HG02973 (cell line): ENCODE data around the gene ADAM19.

Source experiments
- ATAC-seq: cut with Tn5 transposase; IDR thresholded peaks from one replicate; pipeline ENCODE4 v1.9.1; 2021; ENCODE audit warnings: moderate library complexity; ENCODE audit not compliant: unreplicated experiment

ADAM19 gene

DNA sequence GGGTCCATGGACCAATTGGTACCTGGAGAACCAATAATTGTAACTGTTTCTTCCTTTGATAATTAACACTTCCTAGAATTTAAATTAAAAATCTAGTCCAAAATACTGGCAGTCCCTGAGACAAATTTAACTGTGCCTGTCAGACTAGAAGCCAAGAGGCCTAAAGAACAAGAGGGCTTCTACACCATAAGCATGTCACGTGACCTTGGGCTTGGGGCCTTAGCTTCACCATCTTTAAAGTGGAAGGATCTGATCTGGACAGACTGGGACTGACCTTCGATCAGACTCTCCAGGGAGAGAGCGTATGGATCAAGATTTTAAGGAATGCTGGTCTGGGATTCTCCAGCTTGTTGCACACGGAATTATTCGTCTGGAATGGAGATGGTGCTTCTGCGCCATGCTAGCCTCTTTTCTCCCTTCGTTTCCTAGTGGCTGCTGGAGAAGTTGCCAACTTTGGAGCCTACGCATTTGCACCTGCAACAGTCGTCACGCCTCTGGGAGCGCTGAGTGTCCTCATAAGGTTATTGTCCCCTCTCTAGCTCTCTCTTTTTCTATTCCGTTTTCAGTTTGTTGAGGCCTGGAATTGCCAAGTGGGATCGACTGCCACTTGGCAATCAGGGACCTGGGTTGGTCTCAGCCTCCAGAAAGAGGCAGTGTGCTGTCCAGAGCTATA is 107.1 kb downstream of the ADAM19 start:
- no peak for ATAC-seq

DNA sequence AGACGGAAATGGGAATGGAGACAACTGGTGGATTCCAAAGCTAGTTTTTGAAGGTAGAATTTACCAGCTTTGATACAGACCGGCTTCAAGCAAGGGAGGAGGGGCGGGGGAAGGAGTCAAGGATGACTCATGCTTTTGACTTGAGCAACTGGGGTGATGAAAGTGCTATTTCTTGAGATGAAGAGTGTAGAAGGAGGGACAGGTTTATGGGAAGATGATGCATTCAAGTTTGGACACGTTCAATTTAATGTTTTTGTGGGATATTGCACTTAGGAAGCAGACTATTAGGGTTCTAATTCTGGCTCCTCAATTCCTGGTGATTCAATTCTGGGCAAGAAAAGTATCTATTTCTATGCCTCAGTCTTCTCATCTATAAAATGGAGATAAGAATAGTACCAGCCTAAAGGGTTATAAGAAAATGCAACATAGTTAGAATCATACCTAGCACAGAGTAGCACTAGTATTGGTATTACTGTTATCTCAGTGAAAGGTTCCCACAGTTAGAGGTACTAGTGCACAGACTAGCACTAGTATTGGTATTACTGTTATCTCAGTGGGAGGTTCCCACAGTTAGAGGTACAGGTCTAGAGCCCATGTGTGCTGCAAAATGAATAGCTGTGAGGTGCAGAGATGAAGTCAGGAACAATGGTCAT is 110.9 kb downstream of the ADAM19 start:
- peak; percentile 97 for ATAC-seq

DNA sequence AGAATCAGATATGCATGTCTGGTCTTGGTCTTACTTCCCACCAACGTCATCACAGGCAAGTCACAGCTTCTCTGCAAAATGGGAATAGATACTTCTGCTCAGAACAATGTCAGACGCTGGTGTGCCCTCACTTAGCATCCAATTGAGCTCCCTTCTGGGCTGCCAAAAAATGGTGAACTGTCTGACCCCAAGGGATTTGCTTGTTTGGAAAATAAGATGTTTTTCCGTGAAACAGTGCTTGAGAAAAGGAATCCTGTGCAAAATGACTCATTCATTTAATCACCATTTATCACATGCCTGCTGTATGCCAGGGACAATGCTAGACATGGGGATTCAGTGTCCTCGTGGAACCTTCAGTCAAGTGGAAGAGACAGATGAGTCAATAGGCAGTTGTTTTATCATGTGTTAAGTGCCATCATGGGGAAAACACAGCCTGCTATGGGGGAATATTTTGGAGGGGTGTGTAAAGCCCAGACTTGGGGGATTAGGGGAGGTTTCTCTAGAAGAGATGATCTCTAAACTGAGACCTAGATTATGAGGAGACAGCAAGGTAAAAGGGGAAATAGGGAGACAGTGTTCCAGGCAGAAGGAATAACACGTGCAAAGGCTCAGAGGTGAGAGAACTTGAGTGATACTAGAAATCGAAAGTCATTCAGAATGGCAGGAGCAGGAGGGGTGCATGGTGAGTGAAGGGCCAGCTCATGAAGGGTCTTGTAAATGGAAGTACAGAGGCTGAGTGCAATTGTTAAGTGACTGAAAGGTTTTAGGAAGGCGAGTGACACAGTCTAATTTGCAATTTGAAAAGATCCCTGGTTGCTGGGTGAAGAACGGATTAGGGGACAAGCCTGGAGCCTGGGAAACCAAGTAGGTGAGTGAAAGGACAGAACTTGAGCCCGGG is 111.7 kb downstream of the ADAM19 start:
- ATAC-seq, result no peak

DNA sequence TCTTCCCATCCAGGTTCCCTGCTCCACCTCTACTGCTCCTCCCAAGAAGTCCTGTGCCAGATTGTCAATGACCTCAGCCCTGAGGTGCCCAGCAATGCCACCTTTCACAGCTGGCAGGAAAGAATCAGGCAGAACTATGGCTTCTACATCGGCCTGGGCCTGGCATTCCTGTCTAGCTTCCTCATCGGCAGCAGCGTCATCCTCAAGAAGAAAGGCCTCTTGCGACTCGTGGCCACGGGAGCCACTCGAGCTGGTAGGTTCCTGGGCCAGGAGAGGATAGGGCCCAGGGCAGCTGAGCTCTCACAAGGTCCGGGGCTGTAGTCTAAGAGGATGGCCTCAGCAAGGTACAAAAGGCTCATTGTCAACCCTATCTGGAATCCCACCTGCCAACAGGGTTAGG is 112.5 kb downstream of the ADAM19 start:
- ATAC-seq, result no peak

DNA sequence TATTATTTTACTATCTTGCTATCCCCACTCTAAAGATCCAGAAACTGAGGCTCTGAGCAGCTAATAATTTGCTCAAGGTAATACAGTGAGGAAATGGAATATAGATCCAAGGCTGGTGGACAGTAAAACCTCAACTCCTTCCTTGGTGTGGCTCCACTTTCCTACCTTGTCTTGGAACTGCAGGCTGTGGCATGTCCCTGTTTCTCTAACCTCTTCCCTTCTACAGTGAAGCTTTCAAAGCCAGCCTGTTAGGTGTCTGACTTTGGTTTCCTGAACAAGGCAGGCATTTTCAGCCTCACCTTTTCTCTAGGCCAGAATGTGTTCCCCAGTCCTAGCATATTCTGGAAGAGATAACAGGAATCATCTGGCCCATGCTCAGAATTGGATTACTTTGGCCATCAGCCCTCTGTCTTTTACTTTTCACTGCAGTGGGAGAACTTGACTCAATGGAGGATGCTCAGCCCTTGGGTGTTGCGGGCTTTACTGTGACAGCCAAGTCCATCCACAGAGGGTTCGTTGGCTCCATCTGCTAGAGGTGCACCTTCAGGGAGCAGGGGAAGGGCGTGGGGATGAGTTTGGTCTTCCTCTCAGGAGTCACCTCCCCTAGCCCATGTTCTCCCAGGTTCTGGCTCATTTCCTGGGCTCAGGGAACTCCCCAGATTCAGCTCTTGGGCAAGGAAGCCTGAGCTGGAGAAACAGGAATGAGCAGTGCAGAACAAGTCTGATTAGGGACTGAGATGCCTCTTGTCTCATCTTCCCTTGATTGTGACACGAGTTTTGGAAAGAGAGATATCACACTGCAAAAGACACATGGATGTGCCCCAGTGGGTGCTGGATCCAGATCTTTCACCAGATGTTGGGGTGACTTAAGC is 114.4 kb downstream of the ADAM19 start:
- no peak for ATAC-seq

DNA sequence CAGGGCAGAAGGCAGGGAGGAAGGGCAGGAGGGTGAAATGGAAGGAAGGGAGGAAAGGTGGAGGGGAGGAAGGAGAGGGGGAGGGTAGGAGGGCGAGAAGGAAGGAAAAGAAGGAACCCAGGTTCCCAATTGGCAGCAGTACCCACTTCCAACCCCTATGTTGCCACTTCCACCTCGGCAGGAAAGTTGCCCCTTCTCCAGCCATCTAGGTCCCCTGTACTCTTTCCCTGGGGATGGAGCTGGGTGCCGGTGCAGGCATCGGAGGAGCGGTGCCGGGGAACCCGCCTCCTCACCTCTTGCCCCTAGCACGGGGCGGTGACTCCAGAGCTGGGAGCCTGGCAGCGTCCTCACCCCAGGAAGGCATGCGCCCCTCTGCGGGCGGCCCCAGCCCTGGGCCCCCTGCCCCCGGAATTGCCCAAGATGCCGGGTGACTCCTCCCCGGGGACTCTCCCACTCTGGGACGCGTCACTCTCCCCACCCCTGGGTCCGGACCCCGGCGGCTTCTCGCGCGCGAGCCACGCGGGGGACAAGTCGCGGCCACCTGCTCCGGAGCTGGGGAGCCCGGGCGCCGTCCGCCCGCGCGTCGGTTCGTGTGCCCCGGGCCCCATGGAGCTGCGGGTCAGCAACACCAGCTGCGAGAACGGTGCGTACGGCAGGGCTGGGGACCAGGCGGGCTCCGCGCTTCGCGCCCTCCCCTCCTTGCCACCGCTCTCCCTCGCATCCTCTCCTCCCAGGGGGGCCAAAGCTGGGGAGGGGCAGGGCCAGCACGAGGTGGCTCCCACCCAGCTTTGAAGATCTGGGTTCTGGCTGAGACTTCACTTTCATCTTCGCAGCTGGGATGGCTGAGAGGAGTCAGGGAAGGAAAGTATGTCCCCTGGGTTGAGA is 115.6 kb downstream of the ADAM19 start, which contains the start of gene NIPAL4:
Gene NIPAL4, plus strand, starts transcription at position 499 of the 885 bp plus-strand sequence. Its CDS starts 108 bp downstream, at position 607.
- no peak for ATAC-seq

DNA sequence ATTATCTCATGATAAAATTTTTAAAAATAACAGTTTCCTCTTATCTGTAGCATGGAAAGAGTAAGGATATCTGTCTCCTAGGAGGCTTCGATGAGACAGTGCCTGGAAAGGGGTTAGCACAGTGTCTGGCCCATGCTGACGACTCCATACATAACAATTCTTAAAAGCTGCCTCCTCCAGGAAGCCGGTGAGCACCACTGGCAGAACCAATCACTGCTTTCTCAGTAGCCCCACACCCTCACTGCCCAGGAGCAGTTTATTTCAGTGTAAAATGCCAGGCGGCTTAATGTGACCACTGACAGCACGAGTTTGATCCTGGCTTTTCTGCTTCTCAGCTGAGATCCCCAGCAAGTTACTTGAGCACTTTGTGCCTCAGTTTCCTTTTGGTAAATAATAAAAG is 116.7 kb downstream of the ADAM19 start:
- ATAC-seq, result no peak

DNA sequence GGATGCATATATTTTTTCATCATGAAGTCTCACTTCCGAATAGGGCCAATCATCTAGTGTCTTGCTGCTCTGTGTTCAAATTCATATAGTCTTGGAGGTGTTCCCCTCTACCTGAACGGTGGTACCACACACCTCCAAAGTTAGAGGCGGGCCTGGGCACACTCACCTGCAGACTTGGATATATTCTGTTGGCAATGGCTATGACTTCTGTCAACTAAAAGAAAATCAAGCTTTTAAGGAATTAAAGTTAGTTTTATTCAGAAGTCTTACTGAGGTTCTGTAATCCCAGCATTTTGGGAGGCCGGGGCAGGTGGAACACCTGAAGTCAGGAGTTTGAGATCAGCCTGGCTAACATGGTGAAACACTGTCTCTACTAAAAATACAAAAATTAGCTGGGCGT is 118.2 kb downstream of the ADAM19 start:
- ATAC-seq, result no peak

DNA sequence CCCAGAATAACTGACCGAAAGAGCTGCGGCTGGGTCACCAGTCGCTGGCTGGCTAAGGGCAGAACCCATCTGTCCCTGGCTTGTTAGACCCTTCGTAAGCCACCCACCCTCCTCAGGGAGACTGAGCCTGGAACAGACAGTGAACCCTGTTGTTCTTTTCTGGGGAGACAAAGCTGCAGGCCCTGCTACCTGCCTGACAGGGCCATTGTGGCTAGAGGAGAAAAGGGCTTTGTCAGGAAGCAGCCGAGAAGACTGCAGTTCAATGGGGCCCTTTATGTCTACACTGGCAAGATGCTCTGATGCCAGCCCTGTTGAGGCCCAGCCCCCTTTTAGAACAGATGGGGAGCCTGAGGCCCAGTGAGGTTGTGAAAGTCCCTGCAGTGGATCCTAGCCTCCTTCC is 119.3 kb downstream of the ADAM19 start:
- ATAC-seq, result no peak

DNA sequence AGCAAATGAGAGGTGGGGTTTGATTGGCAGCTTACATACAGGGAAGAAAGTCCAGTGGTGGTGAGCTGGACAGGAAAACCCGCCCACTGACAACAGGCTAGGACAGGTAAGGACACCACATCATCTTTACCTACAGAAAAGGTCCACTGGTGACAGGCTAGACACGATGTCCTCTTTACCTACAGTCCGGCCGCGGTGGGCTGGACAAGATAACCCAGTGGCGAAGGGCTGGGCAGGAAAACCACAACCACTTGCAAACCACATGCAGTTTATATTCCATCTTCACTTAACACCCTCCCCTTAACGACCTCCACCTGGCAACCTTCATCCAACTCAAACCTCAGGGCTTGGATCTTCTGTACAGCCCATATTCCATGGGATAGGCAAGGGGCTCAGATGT is 120.5 kb downstream of the ADAM19 start:
- ATAC-seq, result no peak

DNA sequence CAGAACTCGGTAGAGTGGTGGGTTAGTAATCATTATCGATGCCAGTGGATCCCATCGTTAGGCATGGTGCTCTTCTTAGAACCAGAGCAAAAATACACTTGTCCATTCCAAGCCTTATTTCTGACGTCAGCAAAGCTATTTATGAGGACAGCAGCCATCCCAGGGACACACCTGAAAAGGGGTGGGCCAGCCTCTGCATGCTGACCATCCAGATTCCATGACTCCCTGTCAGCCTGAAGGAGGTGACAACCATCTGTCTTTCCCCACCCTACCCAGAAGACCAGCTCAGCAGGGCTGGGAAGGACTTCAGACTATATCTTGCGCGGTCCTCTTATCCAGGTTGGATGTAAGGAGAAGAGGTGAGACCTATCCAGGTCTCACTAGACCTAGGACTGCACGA is 121.3 kb downstream of the ADAM19 start:
- no peak for ATAC-seq

DNA sequence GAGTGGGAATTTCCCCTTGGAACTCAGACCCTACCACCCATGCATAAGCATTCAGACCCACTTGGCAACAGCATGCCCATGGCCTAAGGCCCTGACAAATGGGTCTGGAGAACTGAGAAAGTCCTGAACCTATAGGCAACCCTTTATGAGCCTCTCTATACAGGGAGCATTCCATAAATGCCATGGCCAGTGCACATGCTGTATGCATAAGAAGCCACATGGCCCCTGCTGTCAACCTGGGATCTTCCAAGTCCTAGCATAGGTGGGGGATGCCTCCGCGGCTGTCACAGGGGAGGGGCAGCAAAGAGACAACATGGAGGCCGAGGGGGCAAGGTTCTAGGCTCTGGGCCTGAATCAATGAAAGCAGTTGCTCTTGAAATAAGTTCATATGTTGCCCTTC is 123.8 kb downstream of the ADAM19 start:
- ATAC-seq, result no peak

DNA sequence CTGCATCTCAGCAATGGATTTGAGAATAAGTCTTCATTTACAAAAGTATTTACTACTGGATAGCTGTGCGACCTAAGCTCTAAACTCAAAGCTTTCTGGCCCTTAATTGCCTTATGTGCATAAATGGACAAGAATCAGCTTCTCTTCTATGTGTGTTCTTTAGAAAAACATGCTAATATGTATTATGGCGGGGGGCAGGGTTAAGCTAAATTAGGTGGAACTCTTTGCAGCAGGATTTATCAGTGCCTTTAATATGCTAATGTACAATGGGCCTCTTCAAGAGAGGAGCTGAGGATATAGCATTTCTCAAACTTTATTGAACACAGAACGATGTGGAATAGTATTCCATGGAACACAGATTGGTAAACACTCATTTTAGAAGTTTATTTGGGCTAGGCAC is 125.6 kb downstream of the ADAM19 start:
- no peak for ATAC-seq

DNA sequence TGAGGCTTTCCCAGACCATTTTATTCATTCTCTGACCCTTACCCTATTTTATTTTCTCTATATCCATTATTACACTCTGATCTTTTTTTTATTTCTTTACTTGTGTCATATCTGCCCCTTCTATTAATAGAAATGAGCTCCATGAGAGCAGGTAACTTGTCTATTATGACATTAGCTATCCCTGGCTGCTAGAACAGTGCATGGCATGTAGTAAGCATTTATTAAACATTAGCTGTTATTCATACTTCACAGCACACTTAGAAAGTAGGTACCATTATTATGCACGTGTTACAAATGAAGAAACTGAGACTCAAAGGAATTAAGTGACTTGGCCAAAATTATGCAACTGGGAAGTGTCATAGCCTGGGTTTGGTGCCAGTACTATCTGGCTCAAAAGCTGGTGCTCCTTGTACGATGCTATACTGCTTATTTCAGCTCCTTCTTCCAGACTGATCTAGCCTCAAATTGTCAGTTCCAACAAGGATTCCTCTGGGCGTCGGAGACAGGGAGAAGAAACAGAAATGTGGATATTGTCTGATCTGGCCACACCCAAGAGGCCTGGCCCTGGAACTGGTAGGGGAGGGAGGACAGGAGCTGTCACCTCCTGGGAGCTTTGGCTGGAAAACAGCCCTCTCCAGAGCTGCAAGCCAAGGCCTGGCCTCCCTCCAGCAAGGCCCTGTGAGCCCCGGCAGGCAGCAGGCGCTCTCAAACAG is 126.4 kb downstream of the ADAM19 start:
- ATAC-seq, result no peak

DNA sequence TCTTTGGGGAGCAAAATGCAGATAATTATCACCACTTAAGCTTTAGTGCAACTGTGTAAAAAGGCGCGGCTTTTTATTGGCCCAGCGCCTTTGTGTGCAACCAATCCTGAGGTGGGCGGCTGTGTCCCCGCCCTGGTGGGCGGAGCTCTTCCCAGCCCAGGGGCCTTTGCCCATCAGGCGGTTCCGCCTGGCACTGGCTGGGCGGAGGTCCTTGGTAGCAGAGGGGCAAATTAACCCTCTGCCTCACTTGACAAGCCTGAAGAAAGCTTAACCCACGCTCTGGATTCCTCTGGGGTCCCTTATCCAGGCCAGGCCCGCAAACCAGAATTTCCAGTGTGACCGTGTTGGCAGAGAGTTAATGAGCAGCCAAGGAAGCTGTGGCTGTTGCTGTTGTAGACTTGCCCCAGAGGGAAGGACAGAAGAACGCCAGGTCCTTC is 128.4 kb downstream of the ADAM19 start:
- ATAC-seq, result no peak

DNA sequence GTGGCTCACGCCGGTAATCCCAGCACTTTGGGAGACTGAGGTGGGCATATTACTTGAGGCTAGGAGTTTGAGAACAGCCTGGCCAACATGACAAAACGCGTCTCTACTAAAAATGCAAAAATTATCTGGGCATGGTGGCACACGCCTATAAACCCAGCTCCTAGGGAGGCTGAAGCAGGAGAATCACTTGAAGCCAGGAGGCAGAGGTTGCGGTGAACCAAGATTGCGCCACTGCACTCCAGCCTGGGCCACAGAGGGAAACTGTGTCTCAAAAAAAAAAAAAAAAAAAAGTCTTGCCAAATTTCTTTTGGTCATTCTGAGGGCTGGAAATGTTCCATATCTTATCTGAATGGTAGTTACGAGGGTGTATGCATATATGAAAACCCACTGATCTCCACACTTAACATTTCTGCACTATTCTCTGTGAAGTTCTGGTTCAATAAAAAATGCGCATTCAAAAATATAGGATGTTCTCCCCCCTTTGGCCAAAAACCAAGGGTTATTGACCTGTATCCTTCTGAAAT is 129.1 kb downstream of the ADAM19 start:
- no peak for ATAC-seq

DNA sequence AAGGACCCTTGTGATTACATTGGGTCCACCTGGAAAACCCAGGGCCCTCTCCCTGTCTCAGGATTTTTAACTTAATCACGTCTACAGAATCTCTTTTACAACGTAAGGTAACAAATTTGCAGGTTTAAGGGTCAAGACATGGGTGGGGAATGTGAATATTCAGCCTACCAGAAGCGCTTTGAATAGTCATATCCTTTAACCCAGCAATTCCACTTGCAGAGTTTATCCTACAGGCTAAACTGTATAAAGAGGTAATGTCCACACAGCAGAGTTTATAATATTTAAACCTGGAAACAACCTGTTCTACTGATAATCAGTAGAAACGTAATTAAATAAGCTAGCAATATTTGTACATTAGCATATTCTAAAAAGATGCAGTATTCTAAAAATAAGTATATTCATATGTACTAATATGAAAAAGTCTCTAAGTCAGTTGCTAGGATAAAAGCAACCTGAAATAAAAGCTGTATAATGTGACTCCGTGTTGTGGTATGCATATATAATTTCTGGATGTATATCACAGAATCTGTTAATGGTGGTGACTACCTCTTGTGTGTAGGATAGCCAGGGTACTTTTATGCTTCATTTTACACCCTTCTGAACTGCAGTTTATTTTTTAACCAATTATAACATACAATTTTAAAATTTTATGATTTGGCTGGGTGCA is 129.7 kb downstream of the ADAM19 start:
- ATAC-seq, result no peak

DNA sequence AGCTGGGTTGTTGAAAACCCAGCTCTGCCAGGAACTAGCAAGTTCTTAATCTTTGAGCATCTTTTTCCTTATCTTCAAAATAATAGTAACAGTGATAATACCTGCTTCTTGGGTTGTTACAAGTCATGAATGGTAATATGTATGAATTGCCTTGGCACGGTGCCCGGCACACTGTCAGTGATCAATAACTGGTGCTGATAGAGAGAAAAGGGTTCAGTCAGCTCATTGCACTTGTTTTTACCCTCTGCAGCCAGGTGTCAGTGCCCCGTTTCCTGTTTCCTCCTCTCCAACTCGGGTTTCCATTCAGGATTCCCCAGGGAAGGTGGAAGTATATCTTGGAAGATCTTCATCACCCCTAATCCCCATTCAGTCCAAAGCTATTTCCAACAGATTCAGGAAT is 131.4 kb downstream of the ADAM19 start:
- ATAC-seq, result no peak
